HG03342 (cell line): ENCODE data around the gene SLC1A1.
"Not testable (repeated sequence)": the region's sequence is repeated elsewhere in the genome, so short reads cannot be mapped to it uniquely, and the experiment has no call there.

Source experiments
- ATAC-seq: cut with Tn5 transposase; IDR thresholded peaks from one replicate; pipeline ENCODE4 v1.9.1; 2021; ENCODE audit warnings: mild to moderate bottlenecking, moderate library complexity; ENCODE audit not compliant: unreplicated experiment

Gene SLC1A1

GRCh38 chr9:4574657-4575243 is 84.5 kb downstream of the SLC1A1 start:
- no peak for ATAC-seq

GRCh38 chr9:4575997-4576396 is 85.7 kb downstream of the SLC1A1 start:
- ATAC-seq = no peak

- ATAC-seq = no peak
Observed at GRCh38 chr9:4576448-4576847, 86.2 kb downstream of the SLC1A1 start.

GRCh38 chr9:4579001-4579400 is 88.7 kb downstream of the SLC1A1 start:
- no peak for ATAC-seq

- ATAC-seq = no peak
Observed at GRCh38 chr9:4581035-4581760, 90.9 kb downstream of the SLC1A1 start.

GRCh38 chr9:4581861-4582565 is 91.7 kb downstream of the SLC1A1 start:
- ATAC-seq = no peak

DNA sequence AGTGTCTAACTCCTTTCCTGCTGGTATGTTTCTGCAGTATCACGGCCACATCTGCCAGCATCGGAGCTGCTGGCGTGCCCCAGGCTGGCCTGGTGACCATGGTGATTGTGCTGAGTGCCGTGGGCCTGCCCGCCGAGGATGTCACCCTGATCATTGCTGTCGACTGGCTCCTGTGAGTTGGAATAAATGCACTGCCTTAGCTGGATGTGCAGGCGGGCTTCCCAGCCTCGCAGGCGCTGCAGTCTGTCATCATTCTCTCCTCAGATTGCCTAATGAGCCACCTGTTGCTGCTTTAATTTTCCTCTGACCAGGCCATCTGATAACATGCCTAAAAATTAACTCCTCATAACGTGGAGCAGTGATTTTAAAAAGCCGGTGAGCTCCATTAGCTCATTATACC is 92.7 kb downstream of the SLC1A1 start:
- no peak for ATAC-seq

GRCh38 chr9:4584636-4585035 is 94.4 kb downstream of the SLC1A1 start:
- ATAC-seq = no peak

- ATAC-seq = no peak
Observed at GRCh38 chr9:4585135-4585534, 94.9 kb downstream of the SLC1A1 start.

DNA sequence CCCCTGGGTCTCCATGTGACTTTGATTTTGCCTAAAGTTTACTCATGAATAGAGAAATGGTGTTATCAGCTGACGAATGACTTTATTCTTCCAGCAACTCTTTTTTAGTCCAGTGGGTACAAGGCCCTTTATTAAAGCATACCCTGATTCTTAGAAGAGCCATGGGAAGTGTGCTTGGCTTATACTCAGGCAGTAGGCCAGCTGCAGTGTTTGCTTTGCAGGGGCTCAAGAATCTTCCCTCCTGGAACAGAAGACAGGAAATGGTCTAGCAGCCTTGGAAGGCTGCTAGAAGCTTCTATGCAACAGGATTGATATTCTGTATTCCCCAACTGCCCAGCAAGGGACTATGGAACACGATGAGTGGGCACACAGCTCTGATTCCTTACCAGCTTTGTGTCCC is 98.5 kb downstream of the SLC1A1 start:
- ATAC-seq = no peak

DNA sequence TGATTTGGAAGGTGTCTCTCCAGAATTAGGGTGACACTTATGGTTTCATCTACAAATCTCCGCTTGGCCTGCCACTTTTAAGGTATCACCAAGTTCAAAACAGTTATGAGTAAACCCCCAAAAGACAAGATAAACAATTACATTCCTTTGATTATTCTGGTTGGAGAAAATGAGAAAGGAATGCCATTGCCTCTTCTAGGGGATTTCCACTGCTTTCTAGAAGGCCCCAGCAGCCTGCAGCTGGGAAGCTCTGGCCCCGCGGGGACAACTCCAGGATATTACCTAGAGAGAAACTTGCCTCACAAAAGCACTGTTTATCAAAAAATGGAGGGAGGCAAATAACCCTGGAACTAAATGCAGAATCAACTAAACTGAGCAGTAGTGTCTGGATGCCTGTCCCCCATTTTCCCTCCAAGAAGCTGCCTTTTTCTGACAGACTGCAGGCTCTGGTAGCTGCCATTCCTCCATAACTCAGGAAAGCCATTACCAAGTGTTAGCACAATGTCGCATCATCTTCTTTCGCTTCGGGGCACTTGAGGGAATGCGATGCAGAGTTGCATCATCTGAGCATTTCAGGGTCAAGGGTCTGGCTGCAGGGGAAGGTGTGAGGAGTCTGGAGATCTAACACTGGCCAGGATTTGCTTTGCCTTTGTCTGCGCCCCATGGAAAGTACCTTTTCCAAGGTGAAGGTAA is 100.3 kb downstream of the SLC1A1 start:
- no peak for ATAC-seq

DNA sequence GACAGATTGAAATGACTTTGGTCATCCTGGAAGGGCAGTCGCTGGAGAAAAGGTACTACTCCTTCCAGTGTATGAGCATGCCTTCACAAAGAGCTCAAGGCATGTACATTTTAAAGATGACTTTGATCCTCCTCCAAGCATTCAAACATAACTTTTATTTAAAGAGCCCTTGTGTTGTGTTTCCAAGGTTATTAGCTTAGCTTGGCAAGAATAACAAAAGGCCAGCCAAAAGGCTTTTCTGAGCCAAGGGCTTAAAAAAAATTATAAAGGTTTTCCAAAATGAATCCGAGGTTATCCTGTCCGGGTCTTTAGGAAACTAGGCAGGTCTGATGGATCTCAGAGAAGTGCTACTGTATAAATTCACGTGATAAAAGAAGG is 100.8 kb downstream of the SLC1A1 start:
- ATAC-seq = no peak

DNA sequence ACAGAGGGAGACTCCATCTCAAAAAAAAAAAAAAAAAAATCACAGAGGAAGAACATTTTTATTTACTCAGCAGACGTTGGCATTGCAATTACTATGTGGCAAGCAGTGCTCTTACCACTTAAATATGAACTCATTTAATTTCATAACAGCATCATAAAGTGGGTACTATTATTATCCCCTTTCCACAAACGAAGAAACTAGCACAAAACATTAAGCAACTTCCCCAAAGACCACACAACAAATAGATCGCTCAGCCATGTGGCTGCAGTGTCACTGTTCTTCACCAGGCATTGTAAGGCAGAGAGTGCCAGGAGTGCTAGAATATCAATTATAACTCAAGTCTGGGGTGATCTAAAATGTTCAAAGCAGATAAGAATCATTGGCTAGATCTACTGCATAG is 102.0 kb downstream of the SLC1A1 start:
- no peak for ATAC-seq

DNA sequence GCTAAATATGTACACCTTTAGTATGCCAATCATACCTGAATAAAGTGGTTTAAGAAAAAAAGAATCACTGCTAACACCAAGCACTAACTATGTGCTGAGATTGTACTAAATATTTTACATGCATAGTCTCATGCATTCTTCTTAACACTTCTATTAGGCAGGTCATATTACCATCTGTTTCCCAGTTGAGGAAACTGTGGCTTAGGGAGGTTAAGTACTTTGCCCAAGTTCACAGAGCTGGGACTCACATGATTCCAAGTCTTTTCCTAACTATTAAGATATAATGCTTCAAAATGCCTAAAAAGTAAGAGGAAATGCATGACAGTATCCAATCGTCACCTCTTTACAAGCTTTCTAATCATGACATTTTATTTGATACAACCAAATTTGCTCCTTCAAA is 102.6 kb downstream of the SLC1A1 start:
- no peak for ATAC-seq

GRCh38 chr9:4594545-4594944 is 104.3 kb downstream of the SLC1A1 start:
- ATAC-seq = no peak

GRCh38 chr9:4594994-4595393 is 104.7 kb downstream of the SLC1A1 start:
- ATAC-seq = no peak

- no peak for ATAC-seq
Observed at GRCh38 chr9:4596165-4596922, 106.1 kb downstream of the SLC1A1 start.

GRCh38 chr9:4600368-4600767 is 110.1 kb downstream of the SLC1A1 start:
- ATAC-seq = no peak

DNA sequence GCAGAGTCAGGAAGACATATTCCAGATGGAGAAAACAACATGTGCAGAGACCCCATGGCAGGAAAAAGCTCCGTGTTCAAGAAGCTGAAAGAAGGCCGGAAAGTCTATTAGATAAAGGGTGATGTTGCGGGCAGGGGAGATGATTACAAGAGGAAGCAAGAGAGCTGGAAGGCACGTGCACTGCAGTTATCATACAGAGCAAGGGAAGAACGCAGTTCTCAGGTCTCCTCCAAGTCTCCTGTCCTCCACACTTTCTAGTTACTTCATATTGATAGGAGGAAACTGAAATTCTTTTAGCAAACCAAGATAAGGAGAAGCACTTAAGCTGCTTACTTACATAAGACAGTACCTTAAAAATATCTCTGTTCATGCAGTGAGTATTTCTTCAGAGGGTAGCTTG is 113.6 kb downstream of the SLC1A1 start:
- no peak for ATAC-seq

DNA sequence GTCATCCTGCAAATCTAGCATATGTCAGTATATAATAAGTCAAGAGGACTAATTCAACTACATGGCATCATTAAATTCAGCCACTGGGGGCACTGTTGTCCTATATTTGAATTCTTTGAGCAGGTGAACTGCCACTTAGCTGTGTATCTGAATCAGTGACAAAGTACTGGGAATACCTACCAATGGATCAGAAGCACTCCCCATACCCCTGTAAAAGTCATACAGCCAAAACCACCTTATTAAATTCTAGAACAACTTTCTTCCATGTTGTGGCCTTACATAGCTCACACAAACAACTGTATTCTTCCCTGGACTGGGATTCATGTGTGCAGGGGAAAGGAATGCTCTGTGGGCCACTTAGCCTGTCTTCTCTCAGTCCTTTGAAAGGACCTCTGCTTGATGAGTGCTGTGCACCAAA is 114.4 kb downstream of the SLC1A1 start:
- peak; percentile 93 for ATAC-seq

- not testable (repeated sequence) for ATAC-seq
Observed at GRCh38 chr9:4606033-4606432, 115.8 kb downstream of the SLC1A1 start.
